GM19452 (cell line): ENCODE measurements around the gene MRPL10.
A peak's percentile ranks its signal among the peaks of the same experiment; 100 is the strongest.

Experiments used
- ATAC-seq: cut with Tn5 transposase; IDR thresholded peaks from one replicate; pipeline ENCODE4 v1.9.1; 2021; ENCODE audit not compliant: unreplicated experiment

Gene MRPL10

GRCh38 chr17:47840001-47840741 lies 8.8 kb upstream of the MRPL10 start:
- no peak for ATAC-seq

GRCh38 chr17:47839071-47839470 lies 7.7 kb upstream of the MRPL10 start:
- no peak for ATAC-seq

GRCh38 chr17:47838636-47839035 lies 7.3 kb upstream of the MRPL10 start:
- ATAC-seq = no peak

- ATAC-seq = no peak
Observed at GRCh38 chr17:47837401-47838039, 6.2 kb upstream of the MRPL10 start.

- ATAC-seq = no peak
Observed at GRCh38 chr17:47836601-47837000, 5.3 kb upstream of the MRPL10 start.

GRCh38 chr17:47834756-47835155 lies 3.4 kb upstream of the MRPL10 start:
- ATAC-seq = no peak

- ATAC-seq = no peak
Observed at GRCh38 chr17:47831934-47832327, 590 bp upstream of the MRPL10 start.

GRCh38 chr17:47830396-47831002 lies 842 bp downstream of the MRPL10 start:
- no peak for ATAC-seq

- ATAC-seq = no peak
Observed at GRCh38 chr17:47829870-47830269, 1.5 kb downstream of the MRPL10 start.

- no peak for ATAC-seq
Observed at GRCh38 chr17:47823519-47823918, 7.8 kb downstream of the MRPL10 start.

- no peak for ATAC-seq
Observed at GRCh38 chr17:47822785-47823184, 8.6 kb downstream of the MRPL10 start.

GRCh38 chr17:47821424-47822391 lies 9.6 kb downstream of the MRPL10 start, which contains the start of gene OSBPL7:
TSS of gene OSBPL7 (minus strand) at chr17:47821794. CDS start at chr17:47820278, 1,516 bp downstream.
- peak; percentile 79 for ATAC-seq

GRCh38 chr17:47821031-47821423 lies 10.3 kb downstream of the MRPL10 start:
- no peak for ATAC-seq

- no peak for ATAC-seq
Observed at GRCh38 chr17:47820033-47820789, 11.1 kb downstream of the MRPL10 start.

GRCh38 chr17:47819475-47819874 lies 11.9 kb downstream of the MRPL10 start:
- no peak for ATAC-seq

- no peak for ATAC-seq
Observed at GRCh38 chr17:47818002-47818695, 13.2 kb downstream of the MRPL10 start.

GRCh38 chr17:47816947-47817346 lies 14.4 kb downstream of the MRPL10 start:
- no peak for ATAC-seq

- no peak for ATAC-seq
Observed at GRCh38 chr17:47816111-47816735, 15.1 kb downstream of the MRPL10 start.
